GM12891 (cell line): ENCODE results near the gene LRRC10B.

Source experiments
- DNase-seq: peaks from one replicate; pipeline ENCODE4 v3.0.0; 2011; ENCODE audit warnings: low spot score; ENCODE audit not compliant: insufficient read length
- FAIRE-seq: peaks from 2 replicates; lab custom pipeline; 2011; peaks lifted over from hg19 to GRCh38; lab: Jason Lieb, UNC
- PAX5 ChIP-seq: IDR thresholded peaks from 2 replicates; pipeline ENCODE4 v1.6.1; 2011; ENCODE audit warnings: low read length, moderate library complexity, mild to moderate bottlenecking; ENCODE audit not compliant: insufficient read depth, severe bottlenecking
- POLR2A ChIP-seq: IDR thresholded peaks from 2 replicates; pipeline ENCODE4 v1.6.1; 2011; ENCODE audit warnings: low read depth, low read length, control low read depth
- POLR2AphosphoS5 ChIP-seq: IDR thresholded peaks from 2 replicates; pipeline ENCODE4 v1.6.1; 2011; ENCODE audit warnings: low read depth, low read length, control low read depth
- POU2F2 ChIP-seq: IDR thresholded peaks from 2 replicates; pipeline ENCODE4 v1.6.1; 2011; ENCODE audit warnings: low read depth, mild to moderate bottlenecking, control low read depth, low read length, moderate library complexity
- SPI1 ChIP-seq: IDR thresholded peaks from 2 replicates; pipeline ENCODE4 v1.6.1; 2011; ENCODE audit warnings: low read depth, low read length, control low read depth
- TAF1 ChIP-seq: IDR thresholded peaks from 2 replicates; pipeline ENCODE4 v1.6.1; 2011; ENCODE audit warnings: low read depth, low read length, control low read depth

Gene LRRC10B

GRCh38 chr11:61529537-61530225, 21.1 kb downstream of the LRRC10B start:
- TF ChIP-seq POU2F2 (no peak), POLR2AphosphoS5 (no peak), TAF1 (no peak), PAX5 (no peak), SPI1 (no peak), POLR2A (no peak)
- DNase-seq (no peak), FAIRE-seq (no peak)

- no peak for DNase-seq
- TF ChIP-seq POLR2AphosphoS5 (no peak), POU2F2 (no peak), POLR2A (no peak), PAX5 (no peak), SPI1 (no peak), TAF1 (no peak)
- no peak for FAIRE-seq
These were observed 22.5 kb downstream of the LRRC10B start for GRCh38 chr11:61531044-61531443.

GRCh38 chr11:61532134-61533038, 23.8 kb downstream of the LRRC10B start:
- FAIRE-seq: peak; percentile 57
- no peak for TF ChIP-seq TAF1
- no peak for TF ChIP-seq PAX5
- no peak for TF ChIP-seq POLR2AphosphoS5
- TF ChIP-seq POLR2A: no peak
- no peak for TF ChIP-seq POU2F2
- TF ChIP-seq SPI1: no peak
- peak; percentile 85 for DNase-seq

- FAIRE-seq: no peak
- no peak for DNase-seq
- TF ChIP-seq POU2F2: no peak
- TF ChIP-seq PAX5: no peak
- no peak for TF ChIP-seq POLR2A
- no peak for TF ChIP-seq POLR2AphosphoS5
- no peak for TF ChIP-seq TAF1
- TF ChIP-seq SPI1: no peak
These were observed 24.5 kb downstream of the LRRC10B start for GRCh38 chr11:61533039-61533375.

- no peak for FAIRE-seq
These were observed 24.9 kb downstream of the LRRC10B start for GRCh38 chr11:61533401-61533800.

GRCh38 chr11:61534025-61534932, 25.7 kb downstream of the LRRC10B start:
- TF ChIP-seq POLR2AphosphoS5 (no peak), PAX5 (no peak), SPI1 (no peak), POU2F2 (no peak), POLR2A (no peak), TAF1 (no peak)
- FAIRE-seq: no peak
- DNase-seq: no peak

More at GRCh38 chr11:61533401-61533800, 24.9 kb downstream of the LRRC10B start:
- TF ChIP-seq POU2F2: no peak
- TF ChIP-seq SPI1: no peak
- TF ChIP-seq POLR2AphosphoS5: no peak
- DNase-seq: no peak

GRCh38 chr11:61534933-61535839, 26.6 kb downstream of the LRRC10B start:
- DNase-seq (no peak), FAIRE-seq (no peak)
- TF ChIP-seq SPI1 (no peak), PAX5 (no peak), POLR2A (no peak), POU2F2 (no peak), TAF1 (no peak), POLR2AphosphoS5 (no peak)
